Activated CD4-positive, alpha-beta memory T cell treated with anti-CD3 and anti-CD28 coated beads, Interleukin-2, amount 10 ng/mL, durations not matched to agents 7 days and 5 days (primary cell): ENCODE measurements around the gene CRTC1. TPM values are rescaled to one million over a fixed set of nuclear protein-coding genes. Genes with fewer than 3 reads are reported as not detected.

Source experiments
- CTCF ChIA-PET: fragments of 350-600 bp; sonication (Branson Sonifier 250); formaldehyde crosslinking; loops from one replicate; lab custom pipeline; 2021; ENCODE audit warnings: antibody characterized with exemption, inconsistent platforms; lab: Charles Lee
- POLR2A ChIA-PET: fragments of 350-600 bp; sonication (Branson Sonifier 250); formaldehyde crosslinking; loops from one replicate; lab custom pipeline; 2021; ENCODE audit warnings: antibody characterized with exemption; lab: Charles Lee
- DNase-seq: peaks from one replicate; pipeline ENCODE4 v3.0.0-alpha.2; 2020
- H3K27ac Mint-ChIP-seq: one replicate; pipeline ENCODE4 v1.8.0; 2021; ENCODE audit warnings: mild to moderate bottlenecking, mixed read lengths
- H3K27me3 Mint-ChIP-seq: one replicate; pipeline ENCODE4 v1.8.0; 2021; ENCODE audit warnings: mixed read lengths
- H3K36me3 Mint-ChIP-seq: one replicate; pipeline ENCODE4 v1.8.0; 2021; ENCODE audit warnings: low read depth, mixed read lengths
- H3K4me1 Mint-ChIP-seq: one replicate; pipeline ENCODE4 v1.8.0; 2021; ENCODE audit warnings: mixed read lengths
- H3K4me3 Mint-ChIP-seq: one replicate; pipeline ENCODE4 v1.8.0; 2021; ENCODE audit warnings: mild to moderate bottlenecking, mixed read lengths
- H3K9me3 Mint-ChIP-seq: one replicate; pipeline ENCODE4 v1.8.0; 2021; ENCODE audit warnings: mixed read lengths
- total RNA-seq, 2 experiments: library from RNA; stranded (reverse); gene quantifications; one replicate each; pipeline ENCODE4 v1.2.3, GENCODE V29; 2021

CRTC1 gene
- total RNA-seq, 2 experiments from 2014 or later, result 5.3 TPM

- Mint-ChIP-seq H3K4me1 (peaks cover 10% of the 10 kb centered on the region), H3K9me3 (no peaks in the 10 kb centered on the region), H3K27me3 (peaks cover 63% of the 10 kb centered on the region), H3K4me3 (no peak overlapping the region), H3K36me3 (peaks cover 4% of the 10 kb centered on the region), H3K27ac (no peak overlapping the region)
- ChIA-PET CTCF (interaction anchor here (1.2 kb wide), 1 partner anchor 53 kb away, joined by 3 read pairs; no protein-coding TSS in a partner anchor), POLR2A (no interaction called here)
- no peak for DNase-seq
These were observed 109.9 kb downstream of the CRTC1 start for GRCh38 chr19:18793144-18794028.

DNA sequence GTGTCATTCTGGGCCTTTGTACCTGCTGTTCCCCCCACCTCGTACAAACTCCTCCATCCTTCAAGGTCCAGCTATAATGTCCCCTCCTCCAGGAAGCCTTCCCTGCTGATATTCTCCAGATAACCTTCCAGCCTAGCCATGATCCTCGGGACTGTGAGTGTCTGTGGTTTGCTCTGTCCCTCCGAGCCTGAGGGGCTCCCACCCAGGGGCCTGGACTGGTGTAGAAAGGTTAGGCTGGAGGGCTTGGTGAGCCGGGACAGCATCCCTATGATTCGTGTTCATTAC, 110.5 kb downstream of the CRTC1 start:
- POLR2A ChIA-PET, result no interaction called here
- H3K36me3 Mint-ChIP-seq, result peaks cover 4% of the 10 kb centered on the region
- no peak for DNase-seq
- H3K4me3 Mint-ChIP-seq, result no peak overlapping the region
- no peaks in the 10 kb centered on the region for H3K9me3 Mint-ChIP-seq
- H3K4me1 Mint-ChIP-seq, result peaks cover 6% of the 10 kb centered on the region
- CTCF ChIA-PET, result interaction anchor here (1.2 kb wide), 1 partner anchor 53 kb away, joined by 3 read pairs; no protein-coding TSS in a partner anchor
- no peak overlapping the region for H3K27ac Mint-ChIP-seq
- H3K27me3 Mint-ChIP-seq, result peaks cover 61% of the 10 kb centered on the region

DNA sequence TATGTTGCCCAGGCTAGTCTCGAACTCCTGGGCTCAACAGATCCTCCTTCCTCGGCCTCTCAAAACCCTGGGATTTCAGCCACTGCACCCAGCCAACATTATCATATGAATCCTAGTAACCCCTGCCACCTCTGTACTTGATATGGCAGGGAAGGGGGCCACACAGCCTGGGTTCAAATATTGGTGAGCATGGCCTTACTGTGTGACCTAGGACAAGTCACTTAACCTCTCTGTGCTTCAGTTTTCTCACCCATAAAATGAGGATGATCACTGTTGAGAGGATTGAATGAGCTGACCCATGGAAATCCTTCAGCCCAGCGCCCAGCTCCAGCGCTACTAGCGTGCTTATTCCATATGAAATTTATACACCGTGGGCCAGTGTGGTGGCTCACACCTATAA, 111.2 kb downstream of the CRTC1 start:
- no peak overlapping the region for H3K4me3 Mint-ChIP-seq
- H3K27ac Mint-ChIP-seq, result no peak overlapping the region
- H3K36me3 Mint-ChIP-seq, result peaks cover 4% of the 10 kb centered on the region
- ChIA-PET POLR2A (no interaction called here), CTCF (interaction anchor here (1.2 kb wide), 1 partner anchor 52 kb away, joined by 3 read pairs; no protein-coding TSS in a partner anchor)
- no peaks in the 10 kb centered on the region for H3K9me3 Mint-ChIP-seq
- DNase-seq, result no peak
- H3K27me3 Mint-ChIP-seq, result peaks cover 53% of the 10 kb centered on the region
- H3K4me1 Mint-ChIP-seq, result peaks cover 4% of the 10 kb centered on the region

DNA sequence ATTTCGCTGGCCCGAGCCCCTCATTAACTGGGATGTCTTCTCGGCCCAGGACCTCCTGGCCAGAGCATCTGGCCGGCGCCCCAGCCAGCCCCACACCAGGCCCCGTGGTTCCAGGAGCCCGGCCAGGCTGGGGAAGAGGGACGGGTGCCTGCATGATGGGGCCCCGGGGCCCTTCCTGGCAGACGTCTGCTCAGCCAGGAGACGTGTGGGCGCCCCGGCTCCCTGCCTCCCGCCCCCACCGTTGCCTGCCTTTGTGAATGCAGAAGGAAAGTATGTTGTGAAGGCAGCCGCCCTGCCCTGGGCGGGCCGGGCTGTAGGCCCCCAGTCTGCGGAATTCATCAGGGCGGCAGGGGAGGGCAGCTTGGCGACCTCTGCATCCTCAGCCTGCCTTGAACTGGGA, 112.1 kb downstream of the CRTC1 start:
- Mint-ChIP-seq H3K27ac (no peak overlapping the region), H3K9me3 (no peaks in the 10 kb centered on the region), H3K36me3 (no peaks in the 10 kb centered on the region), H3K4me1 (no peaks in the 10 kb centered on the region), H3K27me3 (peaks cover 47% of the 10 kb centered on the region), H3K4me3 (no peak overlapping the region)
- ChIA-PET CTCF (interaction anchor here (0.7 kb wide), 1 partner anchor 541 kb away, joined by 3 read pairs; no protein-coding TSS in a partner anchor), POLR2A (no interaction called here)
- no peak for DNase-seq

DNA sequence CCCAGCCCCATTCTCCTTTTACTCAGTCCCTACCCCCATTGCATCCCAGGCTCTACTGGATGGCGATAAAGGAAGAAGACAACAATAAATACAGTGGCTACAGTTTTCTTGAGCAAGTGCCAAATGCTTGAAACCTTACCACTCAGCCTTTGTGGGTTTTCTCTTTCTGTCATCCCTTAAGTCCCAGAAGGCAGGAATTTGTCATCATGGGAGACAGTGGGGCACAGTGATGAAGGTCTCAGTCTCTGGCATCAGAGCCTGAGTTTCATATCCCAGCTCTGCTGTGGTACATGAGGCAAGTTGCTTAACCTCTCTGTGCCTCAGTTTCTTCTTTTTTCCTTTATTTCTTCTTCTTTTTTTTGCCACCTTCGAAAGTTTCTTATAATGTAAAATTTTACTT, 112.8 kb downstream of the CRTC1 start:
- H3K4me3 Mint-ChIP-seq, result no peak overlapping the region
- no peaks in the 10 kb centered on the region for H3K4me1 Mint-ChIP-seq
- peaks cover 42% of the 10 kb centered on the region for H3K27me3 Mint-ChIP-seq
- H3K27ac Mint-ChIP-seq, result no peak overlapping the region
- DNase-seq, result no peak
- CTCF ChIA-PET, result no interaction called here
- POLR2A ChIA-PET, result no interaction called here
- no peaks in the 10 kb centered on the region for H3K9me3 Mint-ChIP-seq
- H3K36me3 Mint-ChIP-seq, result no peaks in the 10 kb centered on the region

DNA sequence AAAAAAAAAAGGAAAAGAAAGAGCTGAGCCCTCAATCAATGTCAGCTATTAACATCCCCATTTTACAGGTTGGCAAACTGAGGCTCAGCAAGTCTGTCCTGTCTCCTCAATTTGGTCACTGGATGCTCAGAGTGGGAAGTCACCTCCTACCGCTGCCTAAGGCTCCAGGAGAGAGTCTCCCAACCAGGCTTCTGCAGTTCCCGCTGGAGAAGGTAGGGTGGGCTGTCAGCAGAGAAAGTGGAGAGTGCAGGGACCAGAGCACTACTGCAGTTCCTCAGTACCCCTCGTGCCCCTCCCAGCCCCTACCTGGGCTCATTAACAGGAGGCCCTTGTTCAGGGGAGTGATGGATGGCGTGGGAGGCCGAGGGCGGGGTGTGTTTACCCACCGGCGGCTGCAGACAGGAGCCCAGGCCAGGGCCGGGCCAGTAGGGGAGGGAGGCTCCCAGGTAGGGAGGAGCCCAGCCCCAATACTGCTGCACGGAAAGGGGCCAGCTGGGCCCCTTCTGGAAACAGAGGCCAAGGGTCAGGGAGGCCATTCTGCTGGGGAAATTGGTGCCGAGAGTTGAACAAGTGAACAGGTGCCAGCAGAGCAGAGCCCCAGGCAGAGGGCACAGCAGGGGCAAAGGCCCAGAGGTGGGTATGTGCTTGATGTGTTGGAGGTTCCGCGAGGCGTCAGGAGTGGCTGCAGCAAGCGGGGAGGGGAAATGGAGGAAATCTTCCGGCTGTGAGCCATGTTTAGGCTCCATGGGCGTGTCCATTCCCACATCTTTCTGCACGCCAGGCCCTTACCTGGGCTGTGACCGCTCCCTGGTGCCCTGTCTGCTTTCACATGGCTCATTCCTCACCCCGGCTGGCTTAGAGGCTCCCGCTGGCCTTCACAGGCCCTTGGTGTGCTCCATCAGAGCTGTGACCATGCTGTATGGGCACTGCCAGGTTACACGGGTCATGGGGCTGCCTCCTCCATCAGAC, 115.2 kb downstream of the CRTC1 start:
- Mint-ChIP-seq H3K27ac (no peak overlapping the region), H3K4me1 (no peaks in the 10 kb centered on the region), H3K27me3 (peaks cover 21% of the 10 kb centered on the region), H3K9me3 (no peaks in the 10 kb centered on the region), H3K36me3 (no peaks in the 10 kb centered on the region), H3K4me3 (no peak overlapping the region)
- CTCF ChIA-PET, result no interaction called here
- POLR2A ChIA-PET, result no interaction called here
- no peak for DNase-seq

DNA sequence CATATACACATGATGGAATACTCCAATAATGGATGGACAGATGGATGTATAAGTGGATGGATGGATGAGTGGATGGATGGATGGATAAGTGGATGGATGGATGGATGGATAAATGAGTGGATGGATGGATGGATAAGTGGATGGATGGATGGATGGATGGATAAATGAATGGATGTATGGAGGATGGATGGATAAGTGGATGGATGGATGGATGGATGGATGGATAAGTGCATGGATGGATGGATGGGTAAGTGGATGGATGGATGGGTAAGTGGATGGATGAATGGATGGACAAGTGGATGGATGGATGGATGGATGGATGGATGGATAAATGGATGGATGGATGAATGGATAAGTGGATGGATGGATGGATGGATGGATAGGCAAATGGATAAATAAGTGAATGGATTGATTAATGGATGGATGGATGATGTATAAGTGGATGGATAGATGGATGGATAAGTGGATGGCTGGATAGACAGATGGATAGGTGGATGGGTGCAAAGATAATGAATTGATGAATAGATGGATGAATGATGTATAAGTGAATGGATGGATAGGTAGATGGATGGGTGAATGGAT, 116.0 kb downstream of the CRTC1 start:
- no peak for DNase-seq
- Mint-ChIP-seq H3K4me1 (no peaks in the 10 kb centered on the region), H3K9me3 (no peaks in the 10 kb centered on the region), H3K27me3 (peaks cover 17% of the 10 kb centered on the region), H3K27ac (no peak overlapping the region), H3K36me3 (no peaks in the 10 kb centered on the region), H3K4me3 (no peak overlapping the region)
- ChIA-PET CTCF (interaction anchor here (2.0 kb wide), 1 partner anchor 48 kb away, joined by 4 read pairs; no protein-coding TSS in a partner anchor), POLR2A (no interaction called here)

DNA sequence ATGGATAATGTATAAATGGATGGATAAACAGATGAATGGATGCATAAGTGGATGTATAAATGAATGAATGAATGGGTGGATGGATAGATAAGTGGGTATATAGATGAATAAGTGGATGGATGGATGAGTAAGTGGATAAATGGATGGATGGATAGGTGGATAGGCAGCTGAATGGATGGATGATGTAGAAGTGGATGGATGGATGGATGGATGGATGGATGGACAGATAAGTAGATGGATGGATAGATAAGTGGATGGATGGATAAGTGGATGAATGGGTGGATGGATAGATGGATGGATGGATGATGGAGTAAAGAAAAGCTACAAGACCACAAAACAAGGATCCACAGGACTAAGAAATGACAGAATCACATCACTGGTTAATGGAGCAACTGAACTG, 116.6 kb downstream of the CRTC1 start:
- no peak overlapping the region for H3K27ac Mint-ChIP-seq
- peaks cover 17% of the 10 kb centered on the region for H3K27me3 Mint-ChIP-seq
- ChIA-PET POLR2A (no interaction called here), CTCF (interaction anchor here (2.0 kb wide), 1 partner anchor 47 kb away, joined by 4 read pairs; no protein-coding TSS in a partner anchor)
- H3K9me3 Mint-ChIP-seq, result no peaks in the 10 kb centered on the region
- H3K4me3 Mint-ChIP-seq, result no peak overlapping the region
- H3K4me1 Mint-ChIP-seq, result no peaks in the 10 kb centered on the region
- H3K36me3 Mint-ChIP-seq, result no peaks in the 10 kb centered on the region
- no peak for DNase-seq

DNA sequence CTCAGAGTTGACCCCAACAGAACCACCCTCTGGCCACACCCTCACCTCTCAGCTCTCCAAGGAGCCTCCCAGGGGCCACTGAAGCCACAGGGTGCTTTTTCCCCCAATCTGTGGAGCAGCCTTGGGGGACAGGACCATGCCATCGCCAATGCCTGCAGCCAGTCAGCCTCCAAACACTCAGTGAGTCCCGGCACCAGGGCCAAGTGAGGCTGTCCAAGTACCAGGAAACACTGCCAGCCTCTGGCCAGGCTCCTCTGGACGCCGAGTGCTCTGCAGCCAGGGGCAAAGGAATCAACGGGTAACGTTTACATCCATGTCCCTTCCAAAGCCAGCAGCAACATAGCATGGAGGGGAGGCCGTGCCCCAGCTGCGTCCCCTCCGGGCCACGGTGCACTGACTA, 117.2 kb downstream of the CRTC1 start:
- Mint-ChIP-seq H3K36me3 (no peaks in the 10 kb centered on the region), H3K27me3 (peaks cover 16% of the 10 kb centered on the region), H3K9me3 (no peaks in the 10 kb centered on the region), H3K4me1 (no peaks in the 10 kb centered on the region), H3K4me3 (no peak overlapping the region), H3K27ac (no peak overlapping the region)
- POLR2A ChIA-PET, result no interaction called here
- CTCF ChIA-PET, result interaction anchor here (2.0 kb wide), 1 partner anchor 47 kb away, joined by 4 read pairs; no protein-coding TSS in a partner anchor
- no peak for DNase-seq

- ChIA-PET CTCF (no interaction called here), POLR2A (no interaction called here)
- no peaks in the 10 kb centered on the region for H3K4me1 Mint-ChIP-seq
- H3K27ac Mint-ChIP-seq, result no peak overlapping the region
- peaks cover 5% of the 10 kb centered on the region for H3K27me3 Mint-ChIP-seq
- H3K4me3 Mint-ChIP-seq, result no peak overlapping the region
- DNase-seq, result no peak
- H3K9me3 Mint-ChIP-seq, result no peaks in the 10 kb centered on the region
- no peaks in the 10 kb centered on the region for H3K36me3 Mint-ChIP-seq
These were observed 118.9 kb downstream of the CRTC1 start for GRCh38 chr19:18802354-18802753.

DNA sequence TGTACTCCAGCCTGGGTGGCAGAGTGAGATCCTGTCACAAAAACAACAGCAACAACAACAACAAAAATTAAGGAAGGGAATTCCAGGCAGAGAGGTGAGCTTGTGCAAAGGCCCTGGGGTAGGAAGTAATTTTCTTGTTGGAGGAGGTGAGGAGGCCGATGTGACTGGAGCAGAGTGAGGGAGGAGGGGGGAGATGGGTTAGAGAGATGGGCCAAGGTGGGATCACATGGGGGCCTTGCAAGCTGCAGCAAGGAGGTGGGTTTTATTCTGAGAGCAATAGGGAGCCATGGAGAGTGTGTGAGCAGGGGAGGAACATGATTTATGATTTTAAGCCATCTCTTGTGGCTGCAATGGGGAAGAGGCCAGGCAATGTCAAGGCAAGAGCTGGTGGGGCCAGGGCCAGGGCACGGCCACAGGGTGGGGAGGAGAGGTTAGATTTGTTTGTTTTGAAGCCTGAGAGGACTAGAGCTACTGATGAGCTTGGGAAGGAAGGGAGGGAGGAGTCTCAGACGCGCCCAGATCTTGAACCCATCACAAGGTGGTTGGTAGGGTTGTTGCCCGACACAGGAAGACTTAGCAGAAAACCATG, 120.2 kb downstream of the CRTC1 start:
- Mint-ChIP-seq H3K27me3 (no peaks in the 10 kb centered on the region), H3K27ac (no peak overlapping the region), H3K4me3 (no peak overlapping the region), H3K9me3 (no peaks in the 10 kb centered on the region), H3K36me3 (no peaks in the 10 kb centered on the region), H3K4me1 (no peaks in the 10 kb centered on the region)
- no peak for DNase-seq
- POLR2A ChIA-PET, result no interaction called here
- CTCF ChIA-PET, result no interaction called here

DNA sequence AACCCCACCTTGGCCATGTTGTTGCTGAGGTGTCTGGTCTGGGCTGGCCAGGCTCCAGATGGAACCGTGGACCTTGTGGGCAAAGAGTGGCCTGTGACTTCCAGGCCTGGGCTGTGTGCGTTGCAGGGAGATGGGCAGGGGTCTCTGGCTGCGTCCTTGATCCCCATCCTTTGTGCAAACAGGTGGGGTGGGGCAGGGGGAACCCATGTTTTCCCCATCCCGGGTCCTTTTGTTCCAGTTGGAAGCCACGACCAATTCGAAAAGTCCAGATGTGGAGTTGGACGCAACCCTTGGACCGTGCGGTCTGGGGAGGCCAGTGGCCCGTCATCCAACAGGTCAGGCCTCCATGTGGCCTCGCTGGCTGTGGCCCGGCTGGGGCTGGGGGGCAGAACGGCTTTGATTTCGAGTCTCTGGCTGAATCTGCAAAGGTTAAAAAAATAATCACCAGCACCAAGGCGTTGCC, 120.7 kb downstream of the CRTC1 start:
- Mint-ChIP-seq H3K4me3 (no peak overlapping the region), H3K27ac (no peak overlapping the region)
- CTCF ChIA-PET, result no interaction called here

More for the DNA sequence above, 120.7 kb downstream of the CRTC1 start:
- Mint-ChIP-seq H3K27me3 (peaks cover 2% of the 10 kb centered on the region), H3K36me3 (no peaks in the 10 kb centered on the region), H3K9me3 (no peaks in the 10 kb centered on the region), H3K4me1 (no peaks in the 10 kb centered on the region)
- POLR2A ChIA-PET, result no interaction called here
- no peak for DNase-seq
